H1 (cell line): ENCODE measurements around the gene PHF24.

Experiments
- BCL11A ChIP-seq, 2 experiments: IDR thresholded peaks; one replicate each; pipeline ENCODE4 v1.6.1; 2011; ENCODE audit warnings: low read depth in 2 of 2, low read length in 2 of 2, mild to moderate bottlenecking in 2 of 2
- KDM1A ChIP-seq: fragments of 200-600, 300-600 bp; sonication (generic); IDR thresholded peaks from 2 replicates; pipeline ENCODE4 v1.7.1; 2016; ENCODE audit warnings: mild to moderate bottlenecking, low read length, borderline replicate concordance
- POLR2A ChIP-seq, 2 experiments: IDR thresholded peaks; 1 replicate in 1 of 2; 2 replicates in 1 of 2; pipeline ENCODE4 v1.6.1; 2011; ENCODE audit warnings: low read depth in 2 of 2, low read length in 2 of 2, mild to moderate bottlenecking in 2 of 2; ENCODE audit errors: control extremely low read depth in 1 of 2
- TF ChIP-seq, protein P1 (sequence below), 3 experiments: IDR thresholded peaks; 1 replicate in 2 of 3; 2 replicates in 1 of 3; pipeline versions ENCODE4 v1.5.1 to v1.6.1; 2011; ENCODE audit warnings: low read length in 3 of 3, mild to moderate bottlenecking in 3 of 3, inconsistent platforms in 2 of 3, low read depth in 1 of 3, moderate library complexity in 1 of 3; ENCODE audit not compliant: insufficient read depth in 1 of 3; ENCODE audit errors: control extremely low read depth in 1 of 3

DNA sequence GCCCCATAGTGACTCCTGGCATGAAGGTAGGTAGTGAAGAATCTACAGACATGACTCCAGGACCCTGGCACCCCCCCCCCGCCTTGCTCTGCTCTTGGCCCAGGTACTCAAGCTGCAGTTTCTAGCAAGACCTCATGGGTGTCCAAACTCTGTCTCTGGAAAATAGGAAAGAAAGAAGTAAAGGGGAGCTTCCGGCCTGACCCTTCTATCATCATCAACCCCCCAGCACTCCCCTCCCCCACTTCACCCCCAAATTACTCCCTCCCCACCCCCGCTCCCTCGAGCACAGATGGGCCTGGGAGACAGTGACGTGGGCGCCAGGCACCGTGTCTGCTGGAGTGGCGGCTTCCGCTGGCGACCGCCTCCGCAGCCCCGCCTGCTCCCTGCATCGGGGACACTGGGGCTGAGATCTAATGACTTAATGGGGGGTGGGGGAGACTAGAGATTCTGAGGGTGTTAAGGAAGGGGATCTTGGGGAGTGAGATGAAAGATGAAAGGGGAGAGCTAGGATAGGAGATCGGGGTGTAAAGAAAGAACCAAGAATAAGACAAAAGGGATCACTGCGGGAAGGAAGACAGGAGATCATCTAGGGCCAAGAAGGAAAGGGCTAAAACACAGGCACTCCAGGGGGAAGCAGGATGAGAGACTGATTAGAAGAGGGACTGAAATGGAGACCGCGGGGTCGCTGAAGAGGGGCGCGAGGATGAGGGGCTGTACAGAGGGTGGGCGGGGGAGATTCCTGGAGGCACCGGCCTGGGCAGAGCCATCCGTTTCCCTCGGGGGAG lies 30.3 kb downstream of the PHF24 start:
- TF ChIP-seq KDM1A (no peak), POLR2A (IDR thresholded peaks at IDR 0.05; ENCODE audit: control extremely low read depth in 1 of 2, low read depth in 2 of 2, low read length in 2 of 2) (no peak), BCL11A (IDR thresholded peaks at IDR 0.05; ENCODE audit: low read depth in 2 of 2, low read length in 2 of 2) (no peak)
- TF ChIP-seq, protein P1, sequence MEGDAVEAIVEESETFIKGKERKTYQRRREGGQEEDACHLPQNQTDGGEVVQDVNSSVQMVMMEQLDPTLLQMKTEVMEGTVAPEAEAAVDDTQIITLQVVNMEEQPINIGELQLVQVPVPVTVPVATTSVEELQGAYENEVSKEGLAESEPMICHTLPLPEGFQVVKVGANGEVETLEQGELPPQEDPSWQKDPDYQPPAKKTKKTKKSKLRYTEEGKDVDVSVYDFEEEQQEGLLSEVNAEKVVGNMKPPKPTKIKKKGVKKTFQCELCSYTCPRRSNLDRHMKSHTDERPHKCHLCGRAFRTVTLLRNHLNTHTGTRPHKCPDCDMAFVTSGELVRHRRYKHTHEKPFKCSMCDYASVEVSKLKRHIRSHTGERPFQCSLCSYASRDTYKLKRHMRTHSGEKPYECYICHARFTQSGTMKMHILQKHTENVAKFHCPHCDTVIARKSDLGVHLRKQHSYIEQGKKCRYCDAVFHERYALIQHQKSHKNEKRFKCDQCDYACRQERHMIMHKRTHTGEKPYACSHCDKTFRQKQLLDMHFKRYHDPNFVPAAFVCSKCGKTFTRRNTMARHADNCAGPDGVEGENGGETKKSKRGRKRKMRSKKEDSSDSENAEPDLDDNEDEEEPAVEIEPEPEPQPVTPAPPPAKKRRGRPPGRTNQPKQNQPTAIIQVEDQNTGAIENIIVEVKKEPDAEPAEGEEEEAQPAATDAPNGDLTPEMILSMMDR (IDR thresholded peaks at IDR 0.05; ENCODE audit: control extremely low read depth in 1 of 3, insufficient read depth in 1 of 3, low read depth in 1 of 3, low read length in 3 of 3), result no peak
